Adrenal gland (tissue), 5 donors: Measurements from ENCODE around the gene SIGLEC9.

ENCODE experiments used
- POLR2A ChIP-seq, 2 donors: fragments of 450-650 bp; IDR thresholded peaks; one replicate each; pipeline ENCODE4 v1.6.1; 2017; ENCODE audit warnings: antibody characterized with exemption in 2 of 2, mild to moderate bottlenecking in 2 of 2, moderate library complexity in 1 of 2
- TF ChIP-seq, protein P1 (sequence below), 6 experiments: fragments of 450-650 bp in 4 of 6; fragments of 200-600 bp in 2 of 6; sonication (generic) in 1 of 6; IDR thresholded peaks; 1 replicate in 5 of 6; 2 replicates in 1 of 6; pipeline versions ENCODE4 v1.5.1 to v1.8.0; 2016 to 2021; ENCODE audit warnings: antibody characterized with exemption in 6 of 6, mild to moderate bottlenecking in 2 of 6, moderate library complexity in 1 of 6
- donor health status: DM: no; HTN: no; CAD: no.

DNA sequence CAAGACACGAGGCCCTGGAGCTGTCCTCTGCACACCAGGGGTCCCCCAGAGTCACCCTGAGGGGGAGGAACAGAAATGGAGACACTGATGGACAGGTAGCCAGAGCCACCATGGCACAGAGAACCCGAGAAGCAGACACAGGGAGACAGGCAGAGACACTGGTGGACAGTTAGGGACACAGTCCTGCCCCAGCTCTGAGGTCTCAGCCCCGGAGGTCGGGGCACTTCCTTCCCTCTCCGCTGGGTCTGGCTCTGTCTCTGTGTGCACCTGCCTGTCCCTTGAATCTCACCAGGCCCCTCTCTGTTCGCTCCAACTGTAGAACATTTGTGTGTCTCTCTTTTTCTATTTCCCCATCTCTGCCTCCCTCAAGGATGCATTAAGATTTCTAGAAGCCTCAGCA is 46.6 kb upstream of the SIGLEC9 start:
- TF ChIP-seq POLR2A (IDR thresholded peaks at IDR 0.05): no peak
- TF ChIP-seq, protein P1, sequence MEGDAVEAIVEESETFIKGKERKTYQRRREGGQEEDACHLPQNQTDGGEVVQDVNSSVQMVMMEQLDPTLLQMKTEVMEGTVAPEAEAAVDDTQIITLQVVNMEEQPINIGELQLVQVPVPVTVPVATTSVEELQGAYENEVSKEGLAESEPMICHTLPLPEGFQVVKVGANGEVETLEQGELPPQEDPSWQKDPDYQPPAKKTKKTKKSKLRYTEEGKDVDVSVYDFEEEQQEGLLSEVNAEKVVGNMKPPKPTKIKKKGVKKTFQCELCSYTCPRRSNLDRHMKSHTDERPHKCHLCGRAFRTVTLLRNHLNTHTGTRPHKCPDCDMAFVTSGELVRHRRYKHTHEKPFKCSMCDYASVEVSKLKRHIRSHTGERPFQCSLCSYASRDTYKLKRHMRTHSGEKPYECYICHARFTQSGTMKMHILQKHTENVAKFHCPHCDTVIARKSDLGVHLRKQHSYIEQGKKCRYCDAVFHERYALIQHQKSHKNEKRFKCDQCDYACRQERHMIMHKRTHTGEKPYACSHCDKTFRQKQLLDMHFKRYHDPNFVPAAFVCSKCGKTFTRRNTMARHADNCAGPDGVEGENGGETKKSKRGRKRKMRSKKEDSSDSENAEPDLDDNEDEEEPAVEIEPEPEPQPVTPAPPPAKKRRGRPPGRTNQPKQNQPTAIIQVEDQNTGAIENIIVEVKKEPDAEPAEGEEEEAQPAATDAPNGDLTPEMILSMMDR (IDR thresholded peaks at IDR 0.05): no peak
